SU-DHL-6 (cell line): Measurements from ENCODE around the gene WFIKKN2.

Experiments used
- H2AFZ ChIP-seq: fragments of 200-600 bp; sonication (generic); 2 replicates; pipeline ENCODE4 v1.6.1; 2014; ENCODE audit warnings: low read depth, mild to moderate bottlenecking, moderate library complexity, mixed read lengths, antibody characterized with exemption, low read length; ENCODE audit not compliant: severe bottlenecking
- H3F3A ChIP-seq: fragments of 200-600 bp; shearing (Covaris generic); 2 replicates; pipeline ENCODE4 v1.6.0; 2016; ENCODE audit warnings: antibody characterized with exemption, mild to moderate bottlenecking; ENCODE audit not compliant: insufficient read depth
- H3K27ac ChIP-seq: fragments of 200-600 bp; sonication (generic); 2 replicates; pipeline ENCODE4 v1.5.1; 2016; ENCODE audit warnings: low read depth, mild to moderate bottlenecking, low read length, moderate library complexity, mixed read lengths
- H3K27me3 ChIP-seq: fragments of 200-600 bp; sonication (generic), shearing (Covaris generic); 2 replicates; pipeline ENCODE4 v1.6.0; 2014; ENCODE audit warnings: mild to moderate bottlenecking, low read length
- H3K36me3 ChIP-seq: fragments of 200-600 bp; sonication (generic); 2 replicates; pipeline ENCODE4 v1.6.1; 2014; ENCODE audit warnings: mild to moderate bottlenecking, low read length, mixed read lengths
- H3K4me2 ChIP-seq: fragments of 300-600, 200-600 bp; shearing (Covaris generic), sonication (generic); 2 replicates; pipeline ENCODE4 v1.6.0; 2014; ENCODE audit warnings: low read length, low read depth, mild to moderate bottlenecking; ENCODE audit not compliant: poor library complexity, severe bottlenecking
- H3K4me3 ChIP-seq: fragments of 200-600 bp; sonication (generic); 2 replicates; pipeline ENCODE4 v1.5.1; 2014; ENCODE audit warnings: antibody characterized with exemption, low read length, mild to moderate bottlenecking, mixed read lengths; ENCODE audit not compliant: insufficient read depth, poor library complexity, severe bottlenecking
- H3K79me2 ChIP-seq: fragments of 200-600 bp; sonication (generic); 2 replicates; pipeline ENCODE4 v1.6.1; 2014; ENCODE audit warnings: mild to moderate bottlenecking, low read length, moderate library complexity; ENCODE audit not compliant: insufficient read depth
- H3K9ac ChIP-seq: fragments of 200-600 bp; sonication (generic); 2 replicates; pipeline ENCODE4 v1.7.0; 2014; ENCODE audit warnings: mild to moderate bottlenecking, low read length
- H3K9me2 ChIP-seq: fragments of 200-600 bp; sonication (generic); replicated peaks from 2 replicates; pipeline ENCODE4 v1.6.1; 2014; ENCODE audit warnings: low read length; ENCODE audit not compliant: insufficient read depth
- H3K9me3 ChIP-seq: fragments of 200-600 bp; sonication (generic); 2 replicates; pipeline ENCODE4 v1.6.1; 2014; ENCODE audit warnings: low read length, mixed read lengths; ENCODE audit not compliant: insufficient read depth
- H4K20me1 ChIP-seq: fragments of 200-600 bp; sonication (generic); 2 replicates; pipeline ENCODE4 v1.6.1; 2014; ENCODE audit warnings: low read depth, mild to moderate bottlenecking, antibody characterized with exemption, low read length, moderate library complexity, mixed read lengths
- EZH2phosphoT487 ChIP-seq: fragments of 200-600 bp; sonication (generic), shearing (Covaris generic); conservative IDR thresholded peaks from 2 replicates; pipeline ENCODE4 v1.6.1; 2018; ENCODE audit warnings: mild to moderate bottlenecking, antibody characterized with exemption, low read length, moderate library complexity, mixed read lengths
- TF ChIP-seq, protein P1 (sequence below): fragments of 200-600 bp; sonication (generic); IDR thresholded peaks from one replicate; pipeline ENCODE4 v1.5.1; 2017; ENCODE audit warnings: antibody characterized with exemption, mild to moderate bottlenecking, low read length, moderate library complexity; ENCODE audit not compliant: insufficient read depth, poor library complexity, severe bottlenecking

Gene WFIKKN2

DNA sequence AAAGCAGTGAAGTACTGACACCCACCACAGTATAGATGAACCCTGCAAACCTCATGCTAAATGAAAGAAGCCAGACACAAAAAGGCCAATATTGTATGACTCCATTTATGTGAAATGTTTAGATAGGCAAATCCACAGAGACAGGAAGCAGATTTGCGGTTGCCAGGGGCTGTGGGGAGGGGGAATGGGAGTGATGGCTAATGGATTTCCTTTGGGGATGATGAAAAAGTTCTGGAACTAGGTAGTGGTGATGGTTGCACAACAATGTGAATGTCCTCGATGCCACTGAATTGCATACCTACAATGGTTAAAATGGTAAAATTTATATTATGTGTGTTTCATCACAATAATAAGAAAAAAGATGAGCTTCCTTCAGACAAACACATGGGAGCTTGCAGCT, 28.4 kb upstream of the WFIKKN2 start:
- Histone ChIP-seq H3K9me2 (no peaks in the 10 kb centered on the region), H2AFZ (no peak overlapping the region), H3K79me2 (no peaks in the 10 kb centered on the region), H3K36me3 (no peaks in the 10 kb centered on the region), H3K4me3 (no peak overlapping the region), H3K27ac (no peak overlapping the region), H3K27me3 (no peaks in the 10 kb centered on the region), H4K20me1 (no peaks in the 10 kb centered on the region), H3K9me3 (no peaks in the 10 kb centered on the region), H3F3A (no peaks in the 10 kb centered on the region), H3K9ac (no peak overlapping the region), H3K4me2 (no peak overlapping the region)
- no peak for TF ChIP-seq EZH2phosphoT487
- TF ChIP-seq, protein P1, sequence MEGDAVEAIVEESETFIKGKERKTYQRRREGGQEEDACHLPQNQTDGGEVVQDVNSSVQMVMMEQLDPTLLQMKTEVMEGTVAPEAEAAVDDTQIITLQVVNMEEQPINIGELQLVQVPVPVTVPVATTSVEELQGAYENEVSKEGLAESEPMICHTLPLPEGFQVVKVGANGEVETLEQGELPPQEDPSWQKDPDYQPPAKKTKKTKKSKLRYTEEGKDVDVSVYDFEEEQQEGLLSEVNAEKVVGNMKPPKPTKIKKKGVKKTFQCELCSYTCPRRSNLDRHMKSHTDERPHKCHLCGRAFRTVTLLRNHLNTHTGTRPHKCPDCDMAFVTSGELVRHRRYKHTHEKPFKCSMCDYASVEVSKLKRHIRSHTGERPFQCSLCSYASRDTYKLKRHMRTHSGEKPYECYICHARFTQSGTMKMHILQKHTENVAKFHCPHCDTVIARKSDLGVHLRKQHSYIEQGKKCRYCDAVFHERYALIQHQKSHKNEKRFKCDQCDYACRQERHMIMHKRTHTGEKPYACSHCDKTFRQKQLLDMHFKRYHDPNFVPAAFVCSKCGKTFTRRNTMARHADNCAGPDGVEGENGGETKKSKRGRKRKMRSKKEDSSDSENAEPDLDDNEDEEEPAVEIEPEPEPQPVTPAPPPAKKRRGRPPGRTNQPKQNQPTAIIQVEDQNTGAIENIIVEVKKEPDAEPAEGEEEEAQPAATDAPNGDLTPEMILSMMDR, result no peak

DNA sequence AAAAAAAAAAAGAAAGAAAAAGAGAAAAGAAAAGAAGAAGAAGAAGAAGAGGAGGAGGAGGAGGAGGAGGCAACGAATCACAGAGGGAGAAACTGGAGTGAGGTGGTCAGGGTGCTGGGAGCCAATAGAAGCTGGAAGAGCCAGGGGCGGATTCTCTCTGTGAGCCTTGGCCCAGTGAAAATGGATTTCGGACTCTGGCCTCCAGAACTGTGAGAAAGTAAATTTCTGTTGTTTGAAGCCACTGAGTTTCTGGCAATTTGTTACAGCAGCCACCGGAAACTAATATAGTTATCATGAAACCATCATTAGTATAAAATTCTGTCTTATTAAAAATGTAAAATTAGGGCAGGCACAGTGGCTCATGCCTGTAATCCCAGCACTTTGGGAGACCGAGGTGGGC, 27.7 kb upstream of the WFIKKN2 start:
- Histone ChIP-seq H3K27ac (no peak overlapping the region), H4K20me1 (no peaks in the 10 kb centered on the region), H3K9ac (no peak overlapping the region), H3F3A (no peaks in the 10 kb centered on the region), H3K36me3 (no peaks in the 10 kb centered on the region), H3K9me3 (no peaks in the 10 kb centered on the region), H3K9me2 (no peaks in the 10 kb centered on the region), H3K4me2 (no peak overlapping the region), H2AFZ (no peak overlapping the region), H3K79me2 (no peaks in the 10 kb centered on the region), H3K27me3 (no peaks in the 10 kb centered on the region), H3K4me3 (no peak overlapping the region)
- TF ChIP-seq, protein P1, result no peak
- no peak for TF ChIP-seq EZH2phosphoT487

DNA sequence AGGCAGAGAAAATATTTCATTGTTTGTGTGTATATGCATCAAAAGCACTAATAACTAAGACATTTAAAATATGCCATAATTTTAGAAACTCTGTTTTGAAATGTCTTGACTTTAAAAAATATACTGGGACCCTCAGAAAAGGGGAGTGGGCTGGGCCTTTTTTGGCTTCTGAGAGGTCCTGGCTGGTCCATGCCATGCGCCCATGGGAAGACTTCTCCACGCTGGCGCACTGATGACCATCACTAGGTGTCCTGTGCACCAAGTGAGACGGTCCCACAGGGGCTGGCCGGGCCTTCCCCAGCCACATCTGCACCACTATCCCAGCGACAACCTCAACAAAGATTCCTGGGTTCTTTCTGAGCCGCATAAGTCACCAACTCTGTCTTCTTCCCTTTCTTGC, 27.0 kb upstream of the WFIKKN2 start:
- Histone ChIP-seq H3K27me3 (no peaks in the 10 kb centered on the region), H3K36me3 (no peaks in the 10 kb centered on the region), H3K9me2 (no peaks in the 10 kb centered on the region), H3K9ac (no peak overlapping the region), H3K79me2 (no peaks in the 10 kb centered on the region), H3K9me3 (no peaks in the 10 kb centered on the region), H3F3A (no peaks in the 10 kb centered on the region), H2AFZ (no peak overlapping the region), H3K27ac (no peak overlapping the region), H3K4me3 (no peak overlapping the region), H4K20me1 (no peaks in the 10 kb centered on the region), H3K4me2 (no peak overlapping the region)
- TF ChIP-seq EZH2phosphoT487, result no peak
- TF ChIP-seq, protein P1, result no peak

DNA sequence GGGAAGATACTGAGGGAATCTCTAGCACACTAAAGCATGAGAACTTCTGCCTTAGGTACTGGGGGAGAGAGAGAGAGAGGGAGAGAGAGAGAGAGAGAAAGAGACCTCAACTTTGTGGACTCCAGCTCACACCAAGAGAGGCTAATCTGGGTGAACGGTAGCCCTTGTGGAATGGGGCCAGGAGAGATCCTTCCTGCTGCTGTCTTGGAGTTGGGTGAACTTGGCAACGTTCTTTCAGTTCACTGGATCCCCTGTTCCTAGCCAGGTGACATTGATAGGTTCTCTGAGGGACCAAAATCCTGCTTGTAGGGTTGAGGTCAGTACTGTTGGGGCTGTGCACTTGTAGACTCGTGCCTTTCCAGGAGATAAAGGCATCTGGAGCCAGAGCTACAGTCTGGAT, 26.5 kb upstream of the WFIKKN2 start:
- Histone ChIP-seq H3K36me3 (no peaks in the 10 kb centered on the region), H3K9me2 (no peaks in the 10 kb centered on the region), H2AFZ (no peak overlapping the region), H3K27me3 (no peaks in the 10 kb centered on the region), H3K4me3 (no peak overlapping the region), H3F3A (no peaks in the 10 kb centered on the region), H4K20me1 (no peaks in the 10 kb centered on the region), H3K27ac (no peak overlapping the region), H3K4me2 (no peak overlapping the region), H3K9me3 (no peaks in the 10 kb centered on the region), H3K79me2 (no peaks in the 10 kb centered on the region), H3K9ac (no peak overlapping the region)
- TF ChIP-seq, protein P1, result no peak
- TF ChIP-seq EZH2phosphoT487, result no peak
